HUES48 (cell line): Measurements from ENCODE around the gene SLC25A2.

Experiments
- H3K27ac ChIP-seq: one replicate; pipeline ENCODE4 v1.7.0; 2013; ENCODE audit warnings: low read depth, low read length, inconsistent platforms
- H3K27me3 ChIP-seq: 2 replicates; pipeline ENCODE4 v1.6.1; 2013; ENCODE audit warnings: mild to moderate bottlenecking, low read length; ENCODE audit not compliant: control insufficient read depth, insufficient read depth
- H3K36me3 ChIP-seq: 2 replicates; pipeline ENCODE4 v1.6.1; 2013; ENCODE audit warnings: low read length; ENCODE audit not compliant: control insufficient read depth, insufficient read depth
- H3K4me1 ChIP-seq: 2 replicates; pipeline ENCODE4 v1.6.1; 2013; ENCODE audit warnings: mild to moderate bottlenecking, low read length; ENCODE audit not compliant: control insufficient read depth, insufficient read depth
- H3K4me3 ChIP-seq: 2 replicates; pipeline ENCODE4 v1.5.1; 2013; ENCODE audit warnings: mild to moderate bottlenecking, low read depth, low read length
- H3K9ac ChIP-seq: 2 replicates; pipeline ENCODE4 v1.6.1; 2013; ENCODE audit warnings: mild to moderate bottlenecking, low read depth, low read length, moderate library complexity
- H3K9me3 ChIP-seq: 2 replicates; pipeline ENCODE4 v1.6.1; 2013; ENCODE audit warnings: low read length; ENCODE audit not compliant: control insufficient read depth, insufficient read depth

SLC25A2 gene

DNA sequence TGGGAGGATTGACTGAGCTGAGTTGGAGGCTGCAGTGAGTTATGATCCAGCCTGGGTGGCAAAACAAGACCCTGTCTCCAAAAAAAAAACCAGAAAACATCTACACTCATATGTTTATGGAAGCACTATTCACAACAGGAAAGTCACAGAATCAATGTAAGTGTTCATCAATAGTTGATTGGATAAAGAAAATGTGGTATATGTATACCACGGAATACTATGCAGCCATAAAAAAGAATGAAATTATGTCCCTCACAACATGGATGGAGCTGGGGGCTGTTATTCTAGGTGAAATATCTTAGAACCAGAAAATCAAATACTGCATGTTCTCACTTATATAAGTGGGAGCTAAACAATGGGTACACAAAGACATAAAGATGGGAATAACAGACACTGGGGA is 2.8 kb upstream of the SLC25A2 start:
- no peak overlapping the region for H3K4me3 ChIP-seq
- no peaks in the 10 kb centered on the region for H3K4me1 ChIP-seq
- H3K9me3 ChIP-seq: peaks cover 29% of the 10 kb centered on the region
- H3K36me3 ChIP-seq: no peaks in the 10 kb centered on the region
- no peak overlapping the region for H3K9ac ChIP-seq
- H3K27me3 ChIP-seq: no peaks in the 10 kb centered on the region
- no peak overlapping the region for H3K27ac ChIP-seq

- Histone ChIP-seq H3K4me1 (no peaks in the 10 kb centered on the region), H3K4me3 (no peak overlapping the region), H3K27ac (no peak overlapping the region), H3K9ac (no peak overlapping the region), H3K36me3 (no peaks in the 10 kb centered on the region), H3K9me3 (peaks cover 41% of the 10 kb centered on the region), H3K27me3 (no peaks in the 10 kb centered on the region)
Measured at GRCh38 chr5:141298376-141298775, 5.5 kb downstream of the SLC25A2 start.

DNA sequence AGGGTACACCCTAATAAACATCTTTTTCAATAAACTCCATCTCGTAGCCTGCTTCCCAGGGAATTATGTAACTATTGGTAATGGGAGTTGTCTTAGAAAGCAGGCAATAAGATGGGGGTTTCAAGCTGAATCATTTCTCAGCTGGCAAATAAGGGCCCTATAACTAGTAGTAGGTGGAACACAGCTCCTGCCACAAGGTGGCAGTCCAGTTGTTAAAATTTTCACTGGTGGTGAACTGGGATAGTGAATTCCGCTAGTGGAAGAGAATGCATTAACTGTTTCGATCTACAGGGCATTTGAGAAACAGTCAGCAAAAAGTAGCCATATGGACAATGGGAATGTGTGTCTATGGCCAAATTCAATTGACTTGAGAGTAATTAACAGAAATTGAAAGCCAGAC is 30.9 kb downstream of the SLC25A2 start:
- Histone ChIP-seq H3K4me3 (no peak overlapping the region), H3K4me1 (no peaks in the 10 kb centered on the region), H3K36me3 (no peaks in the 10 kb centered on the region), H3K27me3 (no peaks in the 10 kb centered on the region), H3K9me3 (peaks cover 61% of the 10 kb centered on the region), H3K9ac (no peak overlapping the region), H3K27ac (no peak overlapping the region)

DNA sequence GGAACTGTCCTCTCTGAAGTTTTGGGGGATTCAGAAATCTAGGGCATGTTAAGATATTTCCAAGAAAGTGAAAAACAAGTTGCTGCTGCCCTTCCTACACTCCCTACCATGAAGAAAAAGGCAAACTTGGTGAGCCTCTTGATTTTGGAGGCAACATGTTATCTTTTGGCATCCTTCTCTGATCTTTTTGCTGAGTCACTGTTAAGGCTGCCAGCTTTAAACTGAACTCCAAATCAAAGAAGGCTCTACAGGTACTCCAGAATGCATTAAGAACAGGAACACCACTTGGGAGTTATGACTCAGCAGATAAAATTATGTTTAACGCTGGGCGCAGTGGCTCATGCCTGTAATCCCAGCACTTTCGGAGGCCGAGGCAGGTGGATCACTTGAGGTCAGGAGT is 34.7 kb downstream of the SLC25A2 start:
- Histone ChIP-seq H3K27me3 (no peaks in the 10 kb centered on the region), H3K36me3 (no peaks in the 10 kb centered on the region), H3K4me1 (no peaks in the 10 kb centered on the region), H3K27ac (no peak overlapping the region), H3K9me3 (peaks cover 80% of the 10 kb centered on the region), H3K9ac (no peak overlapping the region), H3K4me3 (no peak overlapping the region)

DNA sequence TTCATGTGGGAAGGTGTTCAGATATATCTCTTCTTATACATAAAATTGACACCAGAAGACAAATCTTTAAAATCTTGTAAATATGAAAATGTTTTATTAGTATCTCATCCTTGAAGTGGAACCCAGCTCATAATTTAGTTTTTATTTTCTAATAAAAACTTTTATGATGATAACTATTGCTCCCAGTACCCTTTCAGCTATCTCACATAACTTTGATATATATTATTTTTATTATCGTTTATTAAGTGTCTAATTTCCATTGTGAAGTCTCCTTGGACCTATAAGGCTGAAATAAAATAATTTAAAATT is 42.7 kb downstream of the SLC25A2 start:
- Histone ChIP-seq H3K4me1 (no peaks in the 10 kb centered on the region), H3K4me3 (no peak overlapping the region), H3K27me3 (no peaks in the 10 kb centered on the region), H3K27ac (no peak overlapping the region), H3K9ac (no peak overlapping the region), H3K9me3 (peaks cover 86% of the 10 kb centered on the region), H3K36me3 (no peaks in the 10 kb centered on the region)

GRCh38 chr5:141260458-141261237 is 43.2 kb downstream of the SLC25A2 start:
- H3K4me1 ChIP-seq: no peaks in the 10 kb centered on the region
- no peaks in the 10 kb centered on the region for H3K36me3 ChIP-seq
- H3K27me3 ChIP-seq: no peaks in the 10 kb centered on the region
- no peak overlapping the region for H3K9ac ChIP-seq
- peaks cover 85% of the 10 kb centered on the region for H3K9me3 ChIP-seq
- no peak overlapping the region for H3K4me3 ChIP-seq
- no peak overlapping the region for H3K27ac ChIP-seq

- H3K4me1 ChIP-seq: no peaks in the 10 kb centered on the region
- H3K4me3 ChIP-seq: no peak overlapping the region
- no peaks in the 10 kb centered on the region for H3K27me3 ChIP-seq
- no peaks in the 10 kb centered on the region for H3K36me3 ChIP-seq
- no peak overlapping the region for H3K9ac ChIP-seq
- peaks cover 89% of the 10 kb centered on the region for H3K9me3 ChIP-seq
- H3K27ac ChIP-seq: no peak overlapping the region
Measured at GRCh38 chr5:141258948-141259347, 44.9 kb downstream of the SLC25A2 start.

DNA sequence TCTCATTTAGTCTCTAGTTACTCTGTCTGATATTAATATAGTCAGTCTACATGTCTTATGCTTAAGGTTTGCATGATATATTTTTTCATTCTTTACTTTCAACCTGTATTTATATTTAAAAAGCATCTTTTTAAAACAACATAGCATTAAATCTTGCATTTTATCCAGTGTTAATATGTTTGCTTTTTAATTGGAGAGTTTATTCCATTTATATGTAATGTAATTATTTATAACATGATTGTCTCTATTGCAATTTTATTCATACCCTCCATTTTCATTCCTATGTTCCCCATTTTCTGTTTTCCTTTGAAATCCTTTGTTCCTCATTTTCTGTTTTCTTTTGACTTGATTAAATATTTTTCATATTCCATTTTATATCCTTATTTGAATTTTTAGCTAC is 45.4 kb downstream of the SLC25A2 start:
- H3K9me3 ChIP-seq: peaks cover 89% of the 10 kb centered on the region
- H3K4me1 ChIP-seq: no peaks in the 10 kb centered on the region
- H3K4me3 ChIP-seq: no peak overlapping the region
- H3K27me3 ChIP-seq: no peaks in the 10 kb centered on the region
- no peaks in the 10 kb centered on the region for H3K36me3 ChIP-seq
- no peak overlapping the region for H3K9ac ChIP-seq
- H3K27ac ChIP-seq: no peak overlapping the region
